ENCODE measurements around the gene ESRRB.

Gene ESRRB

GRCh38 chr14:76354310-76354709 lies 21.6 kb upstream of the ESRRB start:
- no peak overlapping the region for H3K9ac ChIP-seq (ENCODE audit: low read length in 2 of 2)
- H3K27ac ChIP-seq (ENCODE audit: low read length), result no peak overlapping the region
- no peak overlapping the region for H3K4me3 ChIP-seq (ENCODE audit: low read length in 2 of 2)
- no peaks in the 10 kb centered on the region for H3K9me3 ChIP-seq (ENCODE audit: control insufficient read depth in 2 of 2, low read length in 2 of 2)
- H3K27me3 ChIP-seq (ENCODE audit: control insufficient read depth in 1 of 2, insufficient read depth in 2 of 2, low read length in 2 of 2), result peaks cover 5 to 9% of the 10 kb centered on the region in 2 donors
- H3K36me3 ChIP-seq (ENCODE audit: control insufficient read depth in 2 of 2, insufficient read depth in 2 of 2, low read length in 2 of 2), result no peaks in the 10 kb centered on the region
- H3K4me1 ChIP-seq (ENCODE audit: control insufficient read depth, insufficient read depth, low read length), result no peaks in the 10 kb centered on the region

GRCh38 chr14:76355771-76356170 lies 20.2 kb upstream of the ESRRB start:
- Histone ChIP-seq H3K4me3 (ENCODE audit: low read length in 2 of 2) (no peak overlapping the region), H3K9me3 (ENCODE audit: control insufficient read depth in 2 of 2, low read length in 2 of 2) (no peaks in the 10 kb centered on the region), H3K27me3 (ENCODE audit: control insufficient read depth in 1 of 2, insufficient read depth in 2 of 2, low read length in 2 of 2) (peaks cover 5 to 9% of the 10 kb centered on the region in 2 donors), H3K36me3 (ENCODE audit: control insufficient read depth in 2 of 2, insufficient read depth in 2 of 2, low read length in 2 of 2) (no peaks in the 10 kb centered on the region), H3K27ac (ENCODE audit: low read length) (no peak overlapping the region), H3K9ac (ENCODE audit: low read length in 2 of 2) (no peak overlapping the region), H3K4me1 (ENCODE audit: control insufficient read depth, insufficient read depth, low read length) (no peaks in the 10 kb centered on the region)

- H3K4me3 ChIP-seq (ENCODE audit: low read length in 2 of 2), result no peak overlapping the region
- no peak overlapping the region for H3K27ac ChIP-seq (ENCODE audit: low read length)
- H3K9ac ChIP-seq (ENCODE audit: low read length in 2 of 2), result no peak overlapping the region
- H3K4me1 ChIP-seq (ENCODE audit: control insufficient read depth, insufficient read depth, low read length), result peaks cover 3% of the 10 kb centered on the region
- H3K9me3 ChIP-seq (ENCODE audit: control insufficient read depth in 2 of 2, low read length in 2 of 2), result no peaks in the 10 kb centered on the region
- H3K36me3 ChIP-seq (ENCODE audit: control insufficient read depth in 2 of 2, insufficient read depth in 2 of 2, low read length in 2 of 2), result no peaks in the 10 kb centered on the region
- H3K27me3 ChIP-seq (ENCODE audit: control insufficient read depth in 1 of 2, insufficient read depth in 2 of 2, low read length in 2 of 2), result peaks cover 12 to 19% of the 10 kb centered on the region in 2 donors
Measured at GRCh38 chr14:76371066-76371465, 4.9 kb upstream of the ESRRB start.

DNA sequence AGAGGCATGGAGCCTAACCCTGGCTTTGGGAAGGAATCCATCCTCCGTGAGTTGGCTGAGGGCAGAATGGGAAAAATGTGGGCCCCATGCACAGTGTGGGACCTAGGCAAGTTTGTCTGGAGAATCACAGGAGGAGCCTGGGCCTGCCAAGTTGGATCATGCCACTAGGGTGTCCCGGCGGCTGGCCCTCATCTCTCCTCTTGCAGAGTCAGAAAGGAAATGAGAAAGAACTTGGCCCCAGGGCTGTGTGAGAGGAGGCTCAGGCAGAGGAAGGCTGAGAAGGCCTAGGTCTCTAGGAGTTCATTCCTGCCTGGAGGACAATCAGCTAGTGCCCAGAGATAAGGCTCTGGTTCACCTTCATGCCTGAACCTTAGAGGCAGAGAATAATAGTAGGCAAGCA lies 2.5 kb upstream of the ESRRB start:
- Histone ChIP-seq H3K27me3 (ENCODE audit: control insufficient read depth in 1 of 2, insufficient read depth in 2 of 2, low read length in 2 of 2) (peaks cover 36% of the 10 kb centered on the region in 2 donors), H3K27ac (ENCODE audit: low read length) (no peak overlapping the region), H3K36me3 (ENCODE audit: control insufficient read depth in 2 of 2, insufficient read depth in 2 of 2, low read length in 2 of 2) (no peaks in the 10 kb centered on the region), H3K4me3 (ENCODE audit: low read length in 2 of 2) (no peak overlapping the region), H3K4me1 (ENCODE audit: control insufficient read depth, insufficient read depth, low read length) (peaks cover 11% of the 10 kb centered on the region), H3K9ac (ENCODE audit: low read length in 2 of 2) (no peak overlapping the region), H3K9me3 (ENCODE audit: control insufficient read depth in 2 of 2, low read length in 2 of 2) (no peaks in the 10 kb centered on the region)

DNA sequence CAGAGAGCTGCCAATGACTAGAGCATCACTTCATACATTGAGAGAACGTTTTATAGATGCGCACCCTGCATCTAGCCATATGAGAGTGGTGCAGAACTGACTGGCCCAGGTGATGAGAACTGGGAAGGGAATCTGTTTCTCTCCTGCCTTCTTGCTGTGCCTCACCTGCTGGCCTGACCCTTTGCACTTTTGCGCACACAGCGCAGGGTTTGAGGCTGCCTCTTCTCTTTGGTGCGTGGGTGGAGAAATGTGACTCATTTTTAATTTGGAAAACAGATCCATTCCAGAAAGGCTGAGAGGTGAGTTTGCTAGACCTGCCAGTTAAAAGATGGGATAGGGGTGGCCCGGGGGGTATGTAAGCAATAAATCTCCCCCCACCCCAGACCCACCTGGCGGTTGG lies 453 bp upstream of the ESRRB start:
- no peak overlapping the region for H3K27ac ChIP-seq (ENCODE audit: low read length)
- no peak overlapping the region for H3K9ac ChIP-seq (ENCODE audit: low read length in 2 of 2)
- H3K9me3 ChIP-seq (ENCODE audit: control insufficient read depth in 2 of 2, low read length in 2 of 2), result no peaks in the 10 kb centered on the region
- H3K27me3 ChIP-seq (ENCODE audit: control insufficient read depth in 1 of 2, insufficient read depth in 2 of 2, low read length in 2 of 2), result peaks cover 44 to 46% of the 10 kb centered on the region in 2 donors
- H3K4me3 ChIP-seq (ENCODE audit: low read length in 2 of 2), result no peak overlapping the region
- H3K4me1 ChIP-seq (ENCODE audit: control insufficient read depth, insufficient read depth, low read length), result peaks cover 11% of the 10 kb centered on the region
- no peaks in the 10 kb centered on the region for H3K36me3 ChIP-seq (ENCODE audit: control insufficient read depth in 2 of 2, insufficient read depth in 2 of 2, low read length in 2 of 2)

DNA sequence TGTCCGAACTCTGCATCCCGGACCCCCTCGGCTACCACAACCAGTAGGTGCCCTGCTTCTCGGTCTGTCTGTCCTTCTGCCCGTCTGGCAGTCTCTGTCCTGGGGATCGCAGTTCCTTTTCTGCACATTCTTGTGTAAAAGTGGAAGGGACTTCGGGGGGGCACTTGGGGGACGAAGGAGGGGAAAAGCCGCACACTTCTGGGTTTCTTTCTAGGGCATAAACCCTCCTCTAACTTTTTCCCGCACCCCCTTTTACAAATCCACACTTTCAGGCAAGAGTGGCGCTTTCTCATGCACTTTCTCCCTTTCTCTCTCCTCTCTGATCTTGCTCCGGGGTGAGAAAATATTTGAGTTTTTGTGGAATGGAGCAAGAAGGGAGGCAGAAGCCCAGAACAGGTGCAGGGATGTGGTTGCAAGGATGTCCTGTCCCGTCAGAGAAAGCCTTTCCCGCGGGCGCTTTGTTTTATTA lies 506 bp downstream of the ESRRB start:
- Histone ChIP-seq H3K9ac (ENCODE audit: low read length in 2 of 2) (no peak overlapping the region), H3K9me3 (ENCODE audit: control insufficient read depth in 2 of 2, low read length in 2 of 2) (no peaks in the 10 kb centered on the region), H3K4me1 (ENCODE audit: control insufficient read depth, insufficient read depth, low read length) (peaks cover 11% of the 10 kb centered on the region), H3K27ac (ENCODE audit: low read length) (no peak overlapping the region), H3K4me3 (ENCODE audit: low read length in 2 of 2) (peak overlapping the region; percentile 40 to 57), H3K36me3 (ENCODE audit: control insufficient read depth in 2 of 2, insufficient read depth in 2 of 2, low read length in 2 of 2) (no peaks in the 10 kb centered on the region), H3K27me3 (ENCODE audit: control insufficient read depth in 1 of 2, insufficient read depth in 2 of 2, low read length in 2 of 2) (peaks cover 46 to 49% of the 10 kb centered on the region in 2 donors)

DNA sequence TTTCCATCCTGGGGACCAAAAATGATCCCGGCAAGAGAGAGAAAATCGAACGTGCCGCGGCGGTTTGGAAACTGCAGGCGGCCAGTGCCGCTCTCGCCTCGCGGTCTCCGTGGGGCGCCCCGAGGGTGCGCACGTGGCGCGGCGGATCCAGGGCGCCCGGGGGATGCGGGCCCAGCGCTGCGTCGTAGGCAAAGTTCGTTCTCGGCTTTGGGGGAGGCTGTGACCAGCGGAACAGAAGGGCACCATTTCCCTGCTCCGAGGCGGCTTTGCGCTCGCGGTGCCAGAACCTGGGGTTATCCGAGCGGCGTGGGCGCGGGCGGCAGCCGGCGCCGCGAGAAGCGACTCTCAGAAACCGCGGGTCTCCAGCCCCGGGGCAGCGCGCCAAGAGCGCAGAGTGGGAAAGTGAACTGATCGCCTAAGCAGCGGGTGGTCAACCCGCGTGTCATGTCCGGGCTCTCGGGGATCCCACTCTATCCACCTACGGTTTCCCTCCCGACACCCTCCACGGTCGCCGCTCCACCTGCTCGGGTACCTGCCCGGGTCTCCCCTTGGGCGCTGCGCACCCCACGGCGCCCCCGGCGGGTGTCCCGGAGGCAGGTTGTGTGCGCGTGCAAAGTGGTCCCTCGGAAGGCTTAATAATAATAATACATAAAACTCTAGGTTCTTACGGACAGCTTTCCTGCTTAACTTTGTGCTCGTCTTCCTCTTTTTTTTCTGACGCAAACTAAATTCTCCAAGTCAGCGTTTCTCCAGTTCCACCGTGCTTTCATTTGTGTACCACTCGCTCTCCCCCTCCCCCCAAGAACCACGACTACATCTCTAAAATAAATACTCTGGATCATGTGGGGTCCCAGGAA lies 1.2 kb downstream of the ESRRB start:
- Histone ChIP-seq H3K4me3 (ENCODE audit: low read length in 2 of 2) (peak overlapping the region in 1 of 2 donors; percentile 40), H3K27ac (ENCODE audit: low read length) (no peak overlapping the region), H3K27me3 (ENCODE audit: control insufficient read depth in 1 of 2, insufficient read depth in 2 of 2, low read length in 2 of 2) (peaks cover 49% of the 10 kb centered on the region in 2 donors), H3K9ac (ENCODE audit: low read length in 2 of 2) (no peak overlapping the region), H3K4me1 (ENCODE audit: control insufficient read depth, insufficient read depth, low read length) (peaks cover 11% of the 10 kb centered on the region), H3K36me3 (ENCODE audit: control insufficient read depth in 2 of 2, insufficient read depth in 2 of 2, low read length in 2 of 2) (no peaks in the 10 kb centered on the region), H3K9me3 (ENCODE audit: control insufficient read depth in 2 of 2, low read length in 2 of 2) (no peaks in the 10 kb centered on the region)

- no peaks in the 10 kb centered on the region for H3K9me3 ChIP-seq (ENCODE audit: control insufficient read depth in 2 of 2, low read length in 2 of 2)
- no peak overlapping the region for H3K27ac ChIP-seq (ENCODE audit: low read length)
- H3K4me3 ChIP-seq (ENCODE audit: low read length in 2 of 2), result no peak overlapping the region
- H3K4me1 ChIP-seq (ENCODE audit: control insufficient read depth, insufficient read depth, low read length), result peaks cover 11% of the 10 kb centered on the region
- H3K9ac ChIP-seq (ENCODE audit: low read length in 2 of 2), result no peak overlapping the region
- H3K27me3 ChIP-seq (ENCODE audit: control insufficient read depth in 1 of 2, insufficient read depth in 2 of 2, low read length in 2 of 2), result peaks cover 48 to 49% of the 10 kb centered on the region in 2 donors
- H3K36me3 ChIP-seq (ENCODE audit: control insufficient read depth in 2 of 2, insufficient read depth in 2 of 2, low read length in 2 of 2), result no peaks in the 10 kb centered on the region
Measured at GRCh38 chr14:76377735-76378074, 1.8 kb downstream of the ESRRB start.

DNA sequence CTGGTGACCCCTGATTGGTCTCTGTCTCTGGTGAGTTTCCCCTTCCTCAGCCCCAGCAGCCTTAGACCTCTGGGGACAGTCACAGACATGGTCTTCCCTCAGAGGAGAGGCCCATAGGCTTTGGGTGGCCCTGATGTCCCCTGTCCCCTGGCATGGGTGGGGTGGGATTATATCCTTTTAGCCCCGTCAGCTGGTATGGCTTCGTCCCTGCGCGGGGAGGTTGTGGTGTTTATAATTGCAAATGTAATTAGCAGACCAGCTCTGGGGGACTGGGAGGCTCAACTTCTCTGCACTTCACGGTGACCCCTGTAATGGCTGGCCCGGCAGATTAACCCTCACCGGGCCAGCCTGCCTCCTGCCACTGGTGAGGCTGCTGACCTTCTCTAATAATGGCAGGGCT lies 5.1 kb downstream of the ESRRB start:
- peaks cover 9% of the 10 kb centered on the region for H3K4me1 ChIP-seq (ENCODE audit: control insufficient read depth, insufficient read depth, low read length)
- H3K4me3 ChIP-seq (ENCODE audit: low read length in 2 of 2), result no peak overlapping the region
- peaks cover 51 to 52% of the 10 kb centered on the region in 2 donors for H3K27me3 ChIP-seq (ENCODE audit: control insufficient read depth in 1 of 2, insufficient read depth in 2 of 2, low read length in 2 of 2)
- no peaks in the 10 kb centered on the region for H3K9me3 ChIP-seq (ENCODE audit: control insufficient read depth in 2 of 2, low read length in 2 of 2)
- H3K9ac ChIP-seq (ENCODE audit: low read length in 2 of 2), result no peak overlapping the region
- no peak overlapping the region for H3K27ac ChIP-seq (ENCODE audit: low read length)
- no peaks in the 10 kb centered on the region for H3K36me3 ChIP-seq (ENCODE audit: control insufficient read depth in 2 of 2, insufficient read depth in 2 of 2, low read length in 2 of 2)

GRCh38 chr14:76381817-76382494 lies 6.0 kb downstream of the ESRRB start:
- peaks cover 45 to 46% of the 10 kb centered on the region in 2 donors for H3K27me3 ChIP-seq (ENCODE audit: control insufficient read depth in 1 of 2, insufficient read depth in 2 of 2, low read length in 2 of 2)
- H3K4me3 ChIP-seq (ENCODE audit: low read length in 2 of 2), result no peak overlapping the region
- H3K9me3 ChIP-seq (ENCODE audit: control insufficient read depth in 2 of 2, low read length in 2 of 2), result no peaks in the 10 kb centered on the region
- peaks cover 4% of the 10 kb centered on the region for H3K4me1 ChIP-seq (ENCODE audit: control insufficient read depth, insufficient read depth, low read length)
- H3K9ac ChIP-seq (ENCODE audit: low read length in 2 of 2), result no peak overlapping the region
- H3K36me3 ChIP-seq (ENCODE audit: control insufficient read depth in 2 of 2, insufficient read depth in 2 of 2, low read length in 2 of 2), result no peaks in the 10 kb centered on the region
- H3K27ac ChIP-seq (ENCODE audit: low read length), result no peak overlapping the region

- no peak overlapping the region for H3K9ac ChIP-seq (ENCODE audit: low read length in 2 of 2)
- H3K9me3 ChIP-seq (ENCODE audit: control insufficient read depth in 2 of 2, low read length in 2 of 2), result no peaks in the 10 kb centered on the region
- peaks cover 2% of the 10 kb centered on the region for H3K4me1 ChIP-seq (ENCODE audit: control insufficient read depth, insufficient read depth, low read length)
- H3K27me3 ChIP-seq (ENCODE audit: control insufficient read depth in 1 of 2, insufficient read depth in 2 of 2, low read length in 2 of 2), result peaks cover 45 to 50% of the 10 kb centered on the region in 2 donors
- H3K4me3 ChIP-seq (ENCODE audit: low read length in 2 of 2), result no peak overlapping the region
- H3K27ac ChIP-seq (ENCODE audit: low read length), result no peak overlapping the region
- no peaks in the 10 kb centered on the region for H3K36me3 ChIP-seq (ENCODE audit: control insufficient read depth in 2 of 2, insufficient read depth in 2 of 2, low read length in 2 of 2)
Measured at GRCh38 chr14:76382495-76382832, 6.5 kb downstream of the ESRRB start.
